IgD-negative memory B cell (primary cell): ENCODE measurements around the gene EYA4. TPM values are rescaled to one million over a fixed set of nuclear protein-coding genes. Genes with fewer than 3 reads are reported as not detected.

Source experiments
- H3K27ac Mint-ChIP-seq, 3 donors: one replicate each; pipeline ENCODE4 v1.8.0; 2020 to 2022; ENCODE audit warnings: mild to moderate bottlenecking in 3 of 3, mixed read lengths in 3 of 3, moderate library complexity in 1 of 3
- H3K27me3 Mint-ChIP-seq: one replicate; pipeline ENCODE4 v1.8.0; 2021; ENCODE audit warnings: mixed read lengths
- H3K36me3 Mint-ChIP-seq: one replicate; pipeline ENCODE4 v1.8.0; 2020; ENCODE audit warnings: mild to moderate bottlenecking, mixed read lengths
- H3K4me1 Mint-ChIP-seq, 3 donors: one replicate each; pipeline ENCODE4 v1.8.0; 2020 to 2022; ENCODE audit warnings: mixed read lengths in 3 of 3, mild to moderate bottlenecking in 1 of 3
- H3K4me3 Mint-ChIP-seq, 4 donors: one replicate each; pipeline ENCODE4 v1.8.0; 2020 to 2022; ENCODE audit warnings: mild to moderate bottlenecking in 4 of 4, mixed read lengths in 4 of 4, moderate library complexity in 3 of 4
- H3K9me3 Mint-ChIP-seq, 3 donors: one replicate each; pipeline ENCODE4 v1.8.0; 2020 to 2021; ENCODE audit warnings: mixed read lengths in 3 of 3, mild to moderate bottlenecking in 1 of 3
- polyA plus RNA-seq: library from polyadenylated mRNA; unstranded; fragments of 300-500 nt; fragmentation: Illumina TruSeq; gene quantifications from one replicate; pipeline ENCODE4 v1.2.3, GENCODE V29; 2021

EYA4 gene
- polyA plus RNA-seq, 1 donor from 2014 or later: not detected

GRCh38 chr6:133495205-133495903 is 254.2 kb downstream of the EYA4 start:
- no peak overlapping the region for H3K27ac Mint-ChIP-seq
- H3K9me3 Mint-ChIP-seq: peaks cover 2 to 13% (median 3%) of the 10 kb centered on the region in 3 donors
- H3K36me3 Mint-ChIP-seq: no peaks in the 10 kb centered on the region
- no peaks in the 10 kb centered on the region for H3K27me3 Mint-ChIP-seq
- no peaks in the 10 kb centered on the region for H3K4me1 Mint-ChIP-seq
- no peak overlapping the region for H3K4me3 Mint-ChIP-seq

GRCh38 chr6:133499662-133500061 is 258.5 kb downstream of the EYA4 start:
- Mint-ChIP-seq H3K9me3 (no peaks in the 10 kb centered on the region), H3K4me1 (no peaks in the 10 kb centered on the region), H3K27ac (no peak overlapping the region), H3K4me3 (no peak overlapping the region), H3K36me3 (no peaks in the 10 kb centered on the region), H3K27me3 (no peaks in the 10 kb centered on the region)

- H3K4me3 Mint-ChIP-seq: no peak overlapping the region
- no peaks in the 10 kb centered on the region for H3K4me1 Mint-ChIP-seq
- H3K27ac Mint-ChIP-seq: no peak overlapping the region
- H3K9me3 Mint-ChIP-seq: no peaks in the 10 kb centered on the region
- peaks cover 2% of the 10 kb centered on the region for H3K27me3 Mint-ChIP-seq
- no peaks in the 10 kb centered on the region for H3K36me3 Mint-ChIP-seq
Observed at GRCh38 chr6:133501675-133502270, 260.6 kb downstream of the EYA4 start.

GRCh38 chr6:133502441-133503335 is 261.5 kb downstream of the EYA4 start:
- no peaks in the 10 kb centered on the region for H3K4me1 Mint-ChIP-seq
- H3K27me3 Mint-ChIP-seq: peaks cover 2% of the 10 kb centered on the region
- no peaks in the 10 kb centered on the region for H3K9me3 Mint-ChIP-seq
- H3K36me3 Mint-ChIP-seq: no peaks in the 10 kb centered on the region
- no peak overlapping the region for H3K4me3 Mint-ChIP-seq
- H3K27ac Mint-ChIP-seq: no peak overlapping the region

- no peaks in the 10 kb centered on the region for H3K36me3 Mint-ChIP-seq
- H3K4me1 Mint-ChIP-seq: no peaks in the 10 kb centered on the region
- no peaks in the 10 kb centered on the region for H3K9me3 Mint-ChIP-seq
Observed at GRCh38 chr6:133503336-133503729, 262.2 kb downstream of the EYA4 start.

GRCh38 chr6:133504158-133504557 is 263.0 kb downstream of the EYA4 start:
- Mint-ChIP-seq H3K9me3 (no peaks in the 10 kb centered on the region), H3K4me3 (no peak overlapping the region), H3K27me3 (peaks cover 2% of the 10 kb centered on the region), H3K4me1 (no peaks in the 10 kb centered on the region), H3K27ac (no peak overlapping the region), H3K36me3 (no peaks in the 10 kb centered on the region)

More at GRCh38 chr6:133503336-133503729, 262.2 kb downstream of the EYA4 start:
- peaks cover 2% of the 10 kb centered on the region for H3K27me3 Mint-ChIP-seq
- H3K27ac Mint-ChIP-seq: no peak overlapping the region
- no peak overlapping the region for H3K4me3 Mint-ChIP-seq

GRCh38 chr6:133504761-133505160 is 263.6 kb downstream of the EYA4 start:
- no peaks in the 10 kb centered on the region for H3K9me3 Mint-ChIP-seq
- H3K36me3 Mint-ChIP-seq: no peaks in the 10 kb centered on the region
- H3K27ac Mint-ChIP-seq: no peak overlapping the region
- peaks cover 2% of the 10 kb centered on the region for H3K27me3 Mint-ChIP-seq
- no peaks in the 10 kb centered on the region for H3K4me1 Mint-ChIP-seq
- H3K4me3 Mint-ChIP-seq: no peak overlapping the region

GRCh38 chr6:133505681-133506080 is 264.5 kb downstream of the EYA4 start:
- Mint-ChIP-seq H3K27me3 (peaks cover 2% of the 10 kb centered on the region), H3K9me3 (no peaks in the 10 kb centered on the region), H3K36me3 (no peaks in the 10 kb centered on the region), H3K27ac (no peak overlapping the region), H3K4me1 (no peaks in the 10 kb centered on the region), H3K4me3 (no peak overlapping the region)

- no peak overlapping the region for H3K4me3 Mint-ChIP-seq
- no peak overlapping the region for H3K27ac Mint-ChIP-seq
- H3K4me1 Mint-ChIP-seq: no peaks in the 10 kb centered on the region
- peaks cover 0 to 1% (median 0%) of the 10 kb centered on the region in 3 donors for H3K9me3 Mint-ChIP-seq
- no peaks in the 10 kb centered on the region for H3K36me3 Mint-ChIP-seq
- peaks cover 3% of the 10 kb centered on the region for H3K27me3 Mint-ChIP-seq
Observed at GRCh38 chr6:133512410-133513016, 271.4 kb downstream of the EYA4 start.

- Mint-ChIP-seq H3K27ac (no peak overlapping the region), H3K4me1 (no peaks in the 10 kb centered on the region)
Observed at GRCh38 chr6:133523816-133524215, 282.7 kb downstream of the EYA4 start.

GRCh38 chr6:133526436-133526835 is 285.3 kb downstream of the EYA4 start:
- no peaks in the 10 kb centered on the region for H3K4me1 Mint-ChIP-seq
- H3K36me3 Mint-ChIP-seq: no peaks in the 10 kb centered on the region
- no peaks in the 10 kb centered on the region for H3K9me3 Mint-ChIP-seq
- no peak overlapping the region for H3K4me3 Mint-ChIP-seq
- H3K27me3 Mint-ChIP-seq: no peaks in the 10 kb centered on the region
- no peak overlapping the region for H3K27ac Mint-ChIP-seq

More at GRCh38 chr6:133523816-133524215, 282.7 kb downstream of the EYA4 start:
- Mint-ChIP-seq H3K4me3 (no peak overlapping the region), H3K36me3 (no peaks in the 10 kb centered on the region), H3K27me3 (no peaks in the 10 kb centered on the region), H3K9me3 (no peaks in the 10 kb centered on the region)

- Mint-ChIP-seq H3K9me3 (no peaks in the 10 kb centered on the region), H3K27me3 (no peaks in the 10 kb centered on the region), H3K4me3 (no peak overlapping the region), H3K4me1 (no peaks in the 10 kb centered on the region), H3K36me3 (no peaks in the 10 kb centered on the region), H3K27ac (no peak overlapping the region)
Observed at GRCh38 chr6:133528566-133528965, 287.4 kb downstream of the EYA4 start.

- H3K27ac Mint-ChIP-seq: no peak overlapping the region
- H3K27me3 Mint-ChIP-seq: peaks cover 2% of the 10 kb centered on the region
- H3K36me3 Mint-ChIP-seq: no peaks in the 10 kb centered on the region
- H3K4me1 Mint-ChIP-seq: no peaks in the 10 kb centered on the region
- H3K4me3 Mint-ChIP-seq: no peak overlapping the region
- no peaks in the 10 kb centered on the region for H3K9me3 Mint-ChIP-seq
Observed at GRCh38 chr6:133532908-133533307, 291.8 kb downstream of the EYA4 start.

- H3K27ac Mint-ChIP-seq: no peak overlapping the region
- peaks cover 16% of the 10 kb centered on the region for H3K27me3 Mint-ChIP-seq
- H3K9me3 Mint-ChIP-seq: no peaks in the 10 kb centered on the region
- no peak overlapping the region for H3K4me3 Mint-ChIP-seq
- H3K36me3 Mint-ChIP-seq: no peaks in the 10 kb centered on the region
- no peaks in the 10 kb centered on the region for H3K4me1 Mint-ChIP-seq
Observed at GRCh38 chr6:133539502-133540259, 298.5 kb downstream of the EYA4 start.
